Raji (cell line): Measurements from ENCODE around the gene ACOD1.

Experiments used
- POLR2A ChIP-seq: IDR thresholded peaks from 2 replicates; pipeline ENCODE4 v1.6.1; 2011; ENCODE audit warnings: low read depth, low read length, control low read depth; ENCODE audit not compliant: insufficient read depth

Gene ACOD1

DNA sequence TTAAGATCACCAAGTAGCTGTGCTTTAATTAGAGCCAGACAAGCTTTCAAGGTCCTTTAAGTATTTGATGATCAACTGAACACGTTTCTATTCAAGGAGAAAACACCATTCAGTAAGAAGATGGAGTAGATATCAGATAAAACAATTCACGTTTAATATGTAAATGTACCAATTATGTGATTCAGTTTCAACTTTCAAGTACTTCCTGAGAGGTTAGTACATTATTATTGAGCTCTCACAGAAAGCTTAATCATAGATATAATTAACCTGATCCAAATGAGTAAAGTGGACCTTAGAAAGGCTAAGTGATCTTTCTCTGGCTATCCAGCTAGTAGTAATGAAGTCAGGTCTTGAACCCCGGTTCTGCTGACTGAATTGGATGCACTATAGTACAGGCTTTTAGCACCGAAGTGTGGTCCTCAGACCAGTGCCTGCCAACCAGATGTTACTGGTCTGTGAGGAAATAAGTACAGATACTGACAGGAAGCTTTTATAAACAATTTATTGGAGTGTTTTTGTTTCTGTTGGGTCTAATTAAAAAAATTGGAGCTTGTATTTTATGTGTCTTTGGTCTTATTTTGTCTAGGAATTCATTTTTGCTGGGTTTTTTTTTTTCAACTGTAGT is 53.8 kb downstream of the ACOD1 start:
- no peak for TF ChIP-seq POLR2A

DNA sequence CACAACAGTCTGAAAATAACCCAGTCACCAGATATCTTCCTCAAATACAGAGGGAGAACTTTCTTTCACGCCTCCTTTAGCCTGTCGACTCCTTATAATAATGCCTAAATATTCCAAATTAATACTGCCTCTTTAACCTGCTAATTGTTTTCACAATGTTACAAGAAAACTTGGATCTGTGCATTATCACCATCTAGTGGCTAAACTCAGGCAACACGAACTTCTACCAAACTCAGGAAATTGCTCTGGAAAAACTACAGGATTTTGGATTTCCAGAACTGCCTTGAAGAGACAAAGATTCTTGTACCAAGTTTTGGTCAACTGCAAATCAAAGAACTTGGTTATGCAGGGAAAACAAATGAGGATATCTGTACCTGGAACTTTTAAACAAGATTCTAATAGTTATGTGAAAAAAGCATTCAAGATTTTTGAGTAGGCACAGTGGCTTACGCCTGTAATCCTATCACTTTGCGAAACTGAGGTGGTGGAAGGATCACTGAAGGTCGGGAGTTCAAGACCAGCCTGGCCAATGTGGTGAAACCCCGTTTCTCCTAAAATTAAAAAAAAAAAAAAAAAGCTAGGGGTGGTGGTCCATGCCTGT is 54.4 kb downstream of the ACOD1 start:
- TF ChIP-seq POLR2A: no peak
